HG03135 (cell line): ENCODE measurements around the gene KIF6.

Experiments used
- ATAC-seq: cut with Tn5 transposase; IDR thresholded peaks from one replicate; pipeline ENCODE4 v1.9.1; 2021; ENCODE audit warnings: mild to moderate bottlenecking, moderate library complexity; ENCODE audit not compliant: unreplicated experiment

Gene KIF6

GRCh38 chr6:39453956-39454524 lies 271.2 kb downstream of the KIF6 start:
- no peak for ATAC-seq

- no peak for ATAC-seq
Observed at GRCh38 chr6:39453241-39453640, 272.0 kb downstream of the KIF6 start.

- ATAC-seq: no peak
Observed at GRCh38 chr6:39452306-39453145, 272.7 kb downstream of the KIF6 start.

- no peak for ATAC-seq
Observed at GRCh38 chr6:39451831-39452230, 273.4 kb downstream of the KIF6 start.

GRCh38 chr6:39449022-39449421 lies 276.2 kb downstream of the KIF6 start:
- ATAC-seq: no peak

GRCh38 chr6:39446909-39447308 lies 278.3 kb downstream of the KIF6 start:
- ATAC-seq: no peak

- no peak for ATAC-seq
Observed at GRCh38 chr6:39445667-39446066, 279.5 kb downstream of the KIF6 start.

GRCh38 chr6:39444479-39445019 lies 280.7 kb downstream of the KIF6 start:
- ATAC-seq: no peak

- ATAC-seq: no peak
Observed at GRCh38 chr6:39441986-39442385, 283.2 kb downstream of the KIF6 start.

- ATAC-seq: no peak
Observed at GRCh38 chr6:39441301-39441700, 283.9 kb downstream of the KIF6 start.

- no peak for ATAC-seq
Observed at GRCh38 chr6:39440039-39440426, 285.2 kb downstream of the KIF6 start.

GRCh38 chr6:39439342-39440038 lies 285.7 kb downstream of the KIF6 start:
- no peak for ATAC-seq

GRCh38 chr6:39433630-39434029 lies 291.6 kb downstream of the KIF6 start:
- ATAC-seq: no peak

GRCh38 chr6:39432330-39433025 lies 292.7 kb downstream of the KIF6 start:
- ATAC-seq: no peak

GRCh38 chr6:39430871-39431523 lies 294.2 kb downstream of the KIF6 start:
- ATAC-seq: no peak

GRCh38 chr6:39430446-39430845 lies 294.8 kb downstream of the KIF6 start:
- ATAC-seq: no peak

- no peak for ATAC-seq
Observed at GRCh38 chr6:39428816-39429215, 296.4 kb downstream of the KIF6 start.

- no peak for ATAC-seq
Observed at GRCh38 chr6:39428152-39428551, 297.1 kb downstream of the KIF6 start.

GRCh38 chr6:39426073-39426456 lies 299.1 kb downstream of the KIF6 start:
- no peak for ATAC-seq

GRCh38 chr6:39425346-39426072 lies 299.7 kb downstream of the KIF6 start:
- no peak for ATAC-seq
